Endometrial microvascular endothelial cells (primary cell): ENCODE data around the gene PLXNA2. TPM values are rescaled to one million over a fixed set of nuclear protein-coding genes. Genes with fewer than 3 reads are reported as not detected.

Source experiments
- in situ Hi-C: cut with HindIII; loops from 2 replicates; pipeline ENCODE4 v1.10.0; 2017; ENCODE audit warnings: low sequenced_read_pairs, low pct_unique_long_range_greater_than_20kb; ENCODE audit errors: inconsistent ontology term
- total RNA-seq: library from RNA; depleted of rRNA; stranded (reverse); fragments of >200 nt; gene quantifications from one replicate; pipeline ENCODE4 v1.2.3, GENCODE V29; 2015; ENCODE audit errors: inconsistent ontology term

The PLXNA2 gene
- total RNA-seq, 1 donor from 2014 or later, result 83.1 TPM

GRCh38 chr1:208090388-208091301 lies 153.5 kb downstream of the PLXNA2 start:
- in situ Hi-C loops, result no loop called here

- in situ Hi-C loops, result no loop called here
Measured at GRCh38 chr1:208089761-208090370, 154.3 kb downstream of the PLXNA2 start.

- in situ Hi-C loops, result no loop called here
Measured at GRCh38 chr1:208089149-208089548, 155.0 kb downstream of the PLXNA2 start.

- in situ Hi-C loops, result no loop called here
Measured at GRCh38 chr1:208088319-208088718, 155.9 kb downstream of the PLXNA2 start.

GRCh38 chr1:208085655-208086515 lies 158.3 kb downstream of the PLXNA2 start:
- in situ Hi-C loops, result no loop called here

GRCh38 chr1:208084764-208085163 lies 159.4 kb downstream of the PLXNA2 start:
- in situ Hi-C loops, result no loop called here

GRCh38 chr1:208084220-208084619 lies 160.0 kb downstream of the PLXNA2 start:
- in situ Hi-C loops, result no loop called here

- in situ Hi-C loops, result no loop called here
Measured at GRCh38 chr1:208083715-208084085, 160.5 kb downstream of the PLXNA2 start.

- in situ Hi-C loops, result no loop called here
Measured at GRCh38 chr1:208083016-208083714, 161.0 kb downstream of the PLXNA2 start.

- in situ Hi-C loops, result no loop called here
Measured at GRCh38 chr1:208081972-208082371, 162.2 kb downstream of the PLXNA2 start.

GRCh38 chr1:208080396-208081286 lies 163.5 kb downstream of the PLXNA2 start:
- in situ Hi-C loops, result no loop called here

- in situ Hi-C loops, result no loop called here
Measured at GRCh38 chr1:208079161-208079560, 165.0 kb downstream of the PLXNA2 start.

- in situ Hi-C loops, result no loop called here
Measured at GRCh38 chr1:208078752-208079151, 165.4 kb downstream of the PLXNA2 start.

- in situ Hi-C loops, result no loop called here
Measured at GRCh38 chr1:208077232-208078075, 166.7 kb downstream of the PLXNA2 start.

GRCh38 chr1:208074353-208074752 lies 169.8 kb downstream of the PLXNA2 start:
- in situ Hi-C loops, result no loop called here

GRCh38 chr1:208071435-208072031 lies 172.7 kb downstream of the PLXNA2 start:
- in situ Hi-C loops, result no loop called here

- in situ Hi-C loops, result no loop called here
Measured at GRCh38 chr1:208069908-208070307, 174.3 kb downstream of the PLXNA2 start.
